Transverse colon (tissue), 1 donor: ENCODE data around the gene ABCB8.

ENCODE experiments used
- EP300 ChIP-seq: sonication (generic); formaldehyde crosslinking; IDR thresholded peaks from one replicate; pipeline ENCODE4 v1.6.1; 2017; ENCODE audit warnings: antibody characterized with exemption, low read depth
- POLR2A ChIP-seq: fragments of 450-650 bp; IDR thresholded peaks from one replicate; pipeline ENCODE4 v1.6.1; 2016; ENCODE audit warnings: antibody characterized with exemption, mild to moderate bottlenecking, moderate library complexity

DNA sequence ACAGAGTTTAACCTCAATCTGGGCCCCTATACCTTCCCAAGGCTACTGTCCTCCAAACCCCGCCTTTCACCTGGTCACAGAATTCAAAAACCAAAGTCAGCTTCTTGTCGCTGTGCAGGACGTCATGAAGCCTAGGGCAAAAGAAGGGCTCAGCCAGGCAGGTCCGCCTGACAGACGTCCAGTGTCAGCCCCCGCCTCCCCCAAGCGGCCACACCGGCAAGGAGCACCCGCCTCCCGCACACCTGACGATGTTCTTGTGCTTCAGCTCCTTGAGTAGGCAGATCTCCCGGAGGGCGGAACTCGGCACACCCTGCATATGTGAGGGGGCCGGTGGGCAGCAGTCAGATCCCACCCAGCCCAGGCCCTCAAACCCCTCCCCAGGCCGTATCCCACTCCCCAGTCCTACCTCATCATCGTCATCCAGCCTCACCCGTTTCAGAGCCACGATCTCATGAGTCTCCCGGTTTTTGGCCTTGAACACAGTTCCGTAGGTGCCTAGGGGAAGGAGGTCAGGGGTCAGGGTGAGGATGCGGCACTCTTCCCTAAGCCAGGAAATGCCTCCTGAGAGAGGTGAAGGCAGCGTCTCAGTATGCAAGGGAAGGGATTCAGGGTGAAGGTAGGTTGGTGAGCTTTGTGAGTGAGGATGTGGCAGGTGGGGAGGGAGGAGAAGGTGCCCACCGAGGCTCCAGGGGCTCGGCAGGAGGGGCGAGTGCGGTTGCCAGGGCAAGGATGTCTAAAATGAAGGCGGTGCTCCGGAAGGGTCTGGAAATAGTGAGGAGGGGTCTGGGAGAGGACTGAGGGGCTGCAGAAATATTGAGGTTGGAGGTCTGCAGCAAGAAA, 28.6 kb downstream of the ABCB8 start:
- TF ChIP-seq POLR2A = no peak
- TF ChIP-seq EP300 = no peak
